Hematopoietic multipotent progenitor cell (in vitro differentiated cells): ENCODE results near the gene CHRM5. TPM values are rescaled to one million over a fixed set of nuclear protein-coding genes. Genes with fewer than 3 reads are reported as not detected.

ENCODE experiments used
- DNase-seq, 3 donors: peaks; one replicate each; pipeline ENCODE4 v3.0.0-alpha.2; 2011 to 2015; ENCODE audit warnings: low read depth in 2 of 3, low spot score in 2 of 3
- total RNA-seq: library from RNA; depleted of rRNA; stranded (reverse); fragments of >200 nt; gene quantifications from one replicate; pipeline ENCODE4 v1.2.3, GENCODE V29; 2012

The CHRM5 gene
- total RNA-seq, 1 donor, result under 0.01 TPM

DNA sequence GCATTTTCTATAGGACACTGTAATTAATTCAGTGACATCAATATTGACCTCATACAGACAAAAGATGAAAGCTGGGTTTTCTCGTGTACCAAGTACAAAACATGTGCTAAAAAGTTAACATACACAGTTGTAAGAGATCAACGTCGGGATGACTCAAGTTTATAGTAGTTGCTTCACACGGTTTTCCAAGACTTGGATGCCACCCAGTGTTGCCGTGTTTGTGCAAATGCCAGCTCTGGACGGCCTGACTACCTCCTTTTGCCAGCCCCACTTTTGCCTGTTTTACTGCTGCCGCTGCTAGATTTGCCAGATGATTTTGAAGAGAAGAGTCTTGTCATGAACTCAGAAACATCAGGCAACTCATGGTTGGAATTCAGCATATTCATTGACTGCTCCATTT, 115.8 kb downstream of the CHRM5 start:
- no peak for DNase-seq

DNA sequence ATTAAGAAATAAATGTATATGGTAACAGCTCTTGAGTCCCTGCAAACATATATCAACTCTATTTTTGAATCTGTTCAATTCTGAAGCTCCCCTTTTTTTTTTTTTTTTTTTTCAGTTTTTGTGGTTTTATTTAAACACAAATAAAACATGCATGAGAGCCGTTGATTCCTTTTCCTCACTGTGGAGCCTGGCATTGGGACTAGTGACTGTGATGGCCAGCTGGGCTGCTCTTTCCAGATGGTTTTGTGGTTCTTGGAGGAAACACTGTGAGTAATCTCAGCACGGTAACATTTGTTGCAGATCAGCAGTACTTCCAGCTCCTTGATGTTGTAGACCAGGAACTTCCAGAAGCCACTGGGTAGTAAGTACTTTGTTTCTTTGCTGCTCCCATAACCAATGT, 117.4 kb downstream of the CHRM5 start:
- DNase-seq, result no peak

DNA sequence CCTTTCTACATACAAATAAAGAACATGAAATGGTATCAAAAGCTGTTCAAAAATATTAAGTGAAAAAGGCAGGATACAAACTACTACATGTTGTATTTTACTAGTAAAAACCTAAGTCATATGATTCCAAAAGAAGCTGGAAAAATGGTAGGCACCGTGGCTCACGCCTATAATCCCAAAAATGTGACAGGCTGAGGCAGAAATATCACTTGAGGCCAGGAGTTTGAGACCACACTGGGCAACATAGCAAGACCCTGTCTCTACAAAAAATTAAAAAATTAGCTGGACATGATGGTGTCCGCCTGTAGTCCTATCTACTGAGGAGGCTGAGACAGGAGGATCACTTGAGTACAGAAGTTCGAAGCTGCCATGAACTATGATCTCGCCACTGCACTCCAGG, 131.6 kb downstream of the CHRM5 start:
- no peak for DNase-seq

DNA sequence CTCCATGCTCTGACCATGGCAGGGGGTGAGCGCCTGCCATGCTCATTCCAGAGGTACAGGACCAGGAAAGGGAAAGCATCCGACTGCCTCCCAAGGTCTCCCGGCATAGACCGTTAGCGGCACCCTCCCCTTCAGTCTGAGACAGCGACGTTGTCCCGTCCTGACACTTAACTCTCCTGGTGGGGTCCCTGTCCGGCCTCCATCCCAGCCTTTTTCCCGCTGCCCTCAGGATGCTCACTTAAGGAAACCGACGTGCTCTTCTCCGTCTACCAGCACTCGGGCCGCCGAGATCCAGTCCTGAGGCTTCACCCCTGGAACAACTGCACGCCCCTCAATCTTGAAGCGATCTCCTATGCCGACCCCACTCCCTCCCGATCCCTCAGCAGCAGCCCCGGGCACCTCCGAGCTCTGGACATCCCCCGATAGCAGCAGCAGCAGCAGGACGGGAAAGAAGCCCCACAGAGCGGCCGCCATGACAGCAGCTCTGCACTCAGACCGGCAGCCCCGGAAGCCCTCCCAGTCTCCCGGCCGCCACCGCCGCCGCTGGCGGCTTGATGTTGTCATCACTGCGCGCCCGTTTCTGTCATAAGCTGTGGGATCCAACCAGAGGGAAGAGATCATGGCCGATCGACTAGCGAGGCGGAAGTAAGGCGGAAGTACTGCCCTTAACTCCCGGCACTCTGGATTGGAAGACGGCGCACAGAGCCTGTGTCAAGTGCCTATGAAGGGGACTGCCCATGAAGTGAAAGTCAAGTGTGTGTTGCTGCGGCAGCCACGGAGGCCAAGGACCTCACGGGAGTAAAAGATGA, 133.3 kb downstream of the CHRM5 start, which contains the start of the genes EMC7 and PGBD4:
Gene EMC7, minus strand, starts transcription at position 497 of the 809 bp plus-strand sequence. Its CDS starts 23 bp downstream, at position 474.
Gene PGBD4, plus strand, starts transcription at position 718 of the 809 bp plus-strand sequence. CDS start 449 bp downstream, outside the sequence.
- peak; percentile 97 to 99 (median 99) for DNase-seq

DNA sequence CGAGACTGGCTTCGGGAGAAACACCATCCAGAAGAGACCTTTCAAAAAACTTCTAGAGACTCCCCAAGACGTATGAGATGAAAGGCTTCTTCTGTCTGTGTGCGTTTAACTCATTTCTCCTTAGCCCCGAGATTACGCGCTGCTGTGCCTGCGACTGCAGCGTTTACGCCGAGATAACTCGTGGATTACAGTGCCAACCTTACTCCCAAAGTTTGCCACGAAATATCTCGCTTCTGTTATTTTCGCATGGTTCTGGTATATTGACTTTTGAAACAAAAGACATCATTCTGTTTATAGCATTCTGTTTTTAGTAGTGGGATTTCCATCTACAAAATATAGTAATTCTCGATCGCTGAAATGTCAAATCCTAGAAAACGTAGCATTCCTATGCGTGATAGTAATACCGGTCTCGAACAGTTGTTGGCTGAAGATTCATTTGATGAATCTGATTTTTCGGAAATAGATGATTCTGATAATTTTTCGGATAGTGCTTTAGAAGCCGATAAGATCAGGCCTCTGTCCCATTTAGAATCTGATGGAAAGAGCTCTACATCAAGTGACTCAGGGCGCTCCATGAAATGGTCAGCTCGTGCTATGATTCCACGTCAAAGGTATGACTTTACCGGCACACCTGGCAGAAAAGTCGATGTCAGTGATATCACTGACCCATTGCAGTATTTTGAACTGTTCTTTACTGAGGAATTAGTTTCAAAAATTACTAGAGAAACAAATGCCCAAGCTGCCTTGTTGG, 134.1 kb downstream of the CHRM5 start:
- no peak for DNase-seq

DNA sequence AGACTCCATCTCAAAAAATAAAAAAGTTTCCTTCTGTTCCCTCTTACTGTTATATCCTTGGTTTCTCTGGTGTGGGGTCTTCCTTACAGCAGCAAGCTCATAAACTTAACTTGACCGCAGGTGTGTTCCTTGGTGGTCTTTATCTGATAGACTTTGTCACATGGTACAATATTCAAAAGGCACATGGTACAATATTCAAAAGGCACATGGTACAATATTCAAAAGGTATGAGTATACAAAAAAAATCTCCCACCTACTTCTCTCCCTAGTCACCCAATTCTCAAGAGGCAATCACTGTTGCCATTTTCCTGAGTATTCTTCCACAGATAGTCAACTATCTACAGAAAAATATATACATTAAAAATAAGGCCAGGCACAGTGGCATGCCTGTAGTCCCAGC, 138.1 kb downstream of the CHRM5 start:
- DNase-seq, result no peak

DNA sequence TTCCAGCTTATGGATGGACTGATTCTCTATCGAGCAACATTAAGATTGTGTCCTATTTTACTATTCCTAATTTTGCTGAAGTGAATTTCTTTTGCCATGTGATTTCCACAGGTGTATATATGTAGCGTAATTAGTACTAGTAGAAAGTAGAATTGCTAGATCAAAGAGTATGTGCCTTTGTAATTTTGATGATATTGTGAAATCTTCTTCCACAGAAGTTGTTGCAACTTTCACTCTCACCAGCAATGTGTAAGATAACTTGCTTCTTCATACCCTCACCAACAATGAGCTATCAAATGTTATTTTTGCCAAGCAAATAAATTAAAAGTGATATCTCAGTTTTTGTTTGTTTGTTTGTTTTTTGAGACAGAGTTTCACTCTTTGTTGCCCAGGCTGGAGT, 139.0 kb downstream of the CHRM5 start:
- DNase-seq, result no peak

DNA sequence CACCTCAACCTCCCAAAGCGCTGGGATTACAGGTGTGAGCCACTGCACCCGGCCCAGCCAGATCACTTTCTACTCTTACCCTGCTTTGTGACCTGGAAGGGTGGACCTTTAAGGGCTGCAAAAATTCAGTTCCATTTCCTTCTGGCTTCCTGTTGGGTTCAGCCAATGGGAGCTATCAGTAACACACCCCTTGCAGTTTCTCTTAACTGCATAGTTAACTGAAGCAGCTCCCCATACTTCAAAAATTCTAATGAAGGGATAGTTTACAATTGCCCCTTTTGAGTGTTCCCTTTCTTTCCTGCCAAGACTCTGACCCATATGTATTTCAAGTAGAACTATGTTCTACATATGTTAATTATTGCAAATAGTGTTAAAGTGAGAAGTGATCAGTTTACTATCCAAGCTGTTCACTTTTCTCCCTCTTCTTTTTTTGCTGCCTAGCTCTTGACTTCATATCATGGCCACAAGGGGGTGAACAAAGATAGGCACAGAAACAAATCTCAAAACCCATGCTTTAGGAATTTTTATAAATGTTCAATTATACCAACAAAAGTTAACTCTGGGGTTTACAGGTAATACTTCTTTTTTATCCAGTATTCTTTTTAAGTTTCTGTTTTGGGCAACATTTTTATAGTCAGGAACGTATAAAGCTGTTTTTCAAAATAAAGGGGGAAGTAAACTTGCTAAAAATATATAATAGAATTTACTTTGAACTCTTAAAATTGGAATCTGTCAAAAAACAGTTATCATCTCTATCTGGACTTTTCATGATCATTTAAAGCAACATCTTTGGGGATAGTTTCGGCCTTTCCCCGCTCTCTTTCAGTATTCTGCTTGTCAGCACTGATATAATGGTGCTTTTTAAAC, 141.7 kb downstream of the CHRM5 start:
- peak in 2 of 3 donors; percentile 38 to 69 for DNase-seq

DNA sequence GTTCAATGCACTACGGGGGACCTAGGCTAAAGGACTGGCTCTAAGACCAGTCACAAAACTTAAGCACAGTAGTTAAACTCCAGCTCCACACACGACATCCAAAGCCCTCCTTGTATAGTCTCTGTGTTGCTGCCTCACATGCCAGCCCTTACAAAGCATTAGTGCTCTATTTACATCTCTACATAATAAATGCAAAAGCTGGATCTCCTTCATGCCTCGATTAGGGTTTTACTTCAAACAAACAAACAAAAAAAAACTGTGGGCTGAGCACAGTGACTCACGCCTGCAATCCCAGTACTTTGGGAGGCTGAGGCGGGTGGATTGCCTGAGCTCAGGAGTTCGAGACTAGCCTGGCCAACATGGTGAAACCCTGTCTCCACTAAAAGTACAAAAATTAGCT, 143.2 kb downstream of the CHRM5 start:
- no peak for DNase-seq

DNA sequence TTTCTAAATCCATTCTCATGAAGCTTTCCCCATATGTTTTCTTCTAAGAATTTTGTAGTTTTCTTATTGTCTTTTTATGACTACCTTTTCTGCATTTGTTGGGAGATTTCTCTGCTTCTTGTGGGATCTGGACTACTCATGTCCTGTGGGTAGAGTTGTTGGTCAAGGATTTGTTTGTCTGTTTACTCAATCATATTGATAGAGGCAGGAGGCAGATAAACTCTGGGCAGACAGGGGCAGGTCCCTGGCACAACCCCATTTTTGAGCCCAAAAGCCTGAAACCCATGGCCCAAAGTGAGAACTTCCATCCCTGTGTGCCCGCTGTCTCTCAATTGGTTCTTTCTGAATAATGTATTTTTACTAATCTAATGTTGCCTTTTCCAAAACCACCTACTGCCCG, 145.9 kb downstream of the CHRM5 start:
- no peak for DNase-seq

DNA sequence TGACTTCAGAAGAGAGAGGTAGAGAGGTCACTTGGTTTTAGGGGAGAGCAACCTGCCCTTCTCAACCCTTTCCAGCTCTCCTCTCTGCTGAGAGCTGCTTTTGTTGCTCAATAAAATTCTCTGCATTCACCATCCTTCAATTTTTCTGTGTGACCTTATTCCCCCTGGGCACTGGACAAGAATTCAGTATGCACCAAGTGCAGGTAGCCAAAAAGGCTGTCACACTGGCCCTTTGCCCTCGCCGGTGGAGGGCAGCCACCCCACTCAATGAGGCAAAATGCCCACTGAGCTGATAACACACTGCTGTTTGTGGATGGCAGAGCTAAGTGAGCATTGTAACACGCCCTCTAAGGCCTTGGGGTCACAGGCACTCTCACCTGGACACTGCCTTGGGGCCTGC, 146.4 kb downstream of the CHRM5 start:
- DNase-seq, result no peak

DNA sequence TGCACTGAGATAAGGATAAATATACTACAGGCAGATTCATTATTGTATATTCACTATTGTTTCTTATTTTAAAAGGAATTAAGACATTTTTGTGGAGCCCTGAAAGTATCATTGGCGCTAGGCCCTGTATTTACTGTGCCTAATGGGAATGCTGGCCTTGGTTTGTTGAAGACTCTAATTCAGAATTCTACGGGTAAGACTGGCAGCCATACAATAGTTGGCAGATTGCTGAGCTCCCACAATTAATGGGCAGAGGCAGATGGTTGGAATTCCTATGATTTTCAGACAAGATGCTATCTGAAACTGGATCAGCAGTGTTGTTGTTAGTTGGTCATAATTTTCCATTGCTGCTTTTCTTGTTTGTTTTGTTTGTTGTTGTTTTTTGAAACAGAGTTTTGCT, 148.3 kb downstream of the CHRM5 start:
- DNase-seq, result no peak

Other genes starting within 250 kb of the CHRM5 start
- gene AVEN, start 70.7 kb downstream of the CHRM5 start, total RNA-seq, result 5.9 TPM
- gene EMC7, start 133.4 kb downstream of the CHRM5 start, total RNA-seq, result 8.9 TPM
- gene PGBD4, start 133.6 kb downstream of the CHRM5 start, total RNA-seq, result 2.2 TPM
- gene KATNBL1, start 241.6 kb downstream of the CHRM5 start, total RNA-seq, result 14.3 TPM